Endothelial cell of hepatic sinusoid (primary cell): ENCODE results near the gene PIK3R1.
"Not testable (repeated sequence)": the region's sequence is repeated elsewhere in the genome, so short reads cannot be mapped to it uniquely, and the experiment has no call there.

Experiments
- in situ Hi-C: cut with HindIII; loops from 2 replicates; pipeline ENCODE4 v1.10.0; 2017; ENCODE audit warnings: low sequenced_read_pairs

PIK3R1 gene

DNA sequence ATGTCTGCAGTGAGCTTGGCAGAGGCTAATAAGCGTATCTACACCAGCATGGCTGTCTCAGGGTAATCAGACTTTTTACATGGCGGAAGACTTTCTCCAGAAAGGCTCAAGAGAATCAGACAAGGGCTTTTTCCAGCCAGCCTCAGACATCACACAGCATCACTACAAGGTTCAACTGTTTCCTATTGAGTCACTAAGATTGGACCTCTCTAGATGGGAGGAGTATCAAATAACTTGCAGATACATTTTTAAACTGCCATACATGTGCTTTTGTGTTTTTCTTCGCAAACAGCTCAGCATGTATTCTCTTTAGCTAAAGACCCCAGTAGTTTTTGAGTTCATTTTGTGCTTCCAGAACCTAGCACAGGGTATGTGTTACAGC, 22.9 kb upstream of the PIK3R1 start:
- in situ Hi-C loops: no loop called here

DNA sequence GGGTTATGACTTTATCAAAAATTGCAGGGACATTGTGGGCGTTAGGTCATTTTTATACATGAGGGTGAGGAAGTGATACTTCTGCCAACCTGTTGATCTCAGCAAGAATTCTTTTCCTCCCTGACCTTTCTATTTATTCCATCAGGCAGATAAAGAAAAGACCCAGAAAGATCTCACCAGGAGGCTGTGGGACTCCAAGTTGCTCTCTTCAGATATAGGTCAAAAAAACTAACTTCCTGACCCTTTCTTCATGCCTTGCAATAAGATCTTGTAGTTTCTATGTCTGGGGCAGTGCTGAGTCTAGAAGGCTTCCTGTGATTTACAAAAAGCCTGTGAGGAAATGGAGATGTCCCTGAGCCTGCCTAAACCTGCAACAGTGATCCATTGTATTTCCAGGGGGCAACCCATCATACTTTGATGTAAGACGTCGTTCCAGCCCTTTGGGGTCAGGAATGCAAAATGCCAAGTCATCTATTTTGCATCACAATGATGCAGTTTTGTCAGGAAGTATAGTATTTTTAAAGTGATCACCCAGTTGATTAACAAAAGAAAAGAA, 22.0 kb upstream of the PIK3R1 start:
- in situ Hi-C loops: no loop called here

DNA sequence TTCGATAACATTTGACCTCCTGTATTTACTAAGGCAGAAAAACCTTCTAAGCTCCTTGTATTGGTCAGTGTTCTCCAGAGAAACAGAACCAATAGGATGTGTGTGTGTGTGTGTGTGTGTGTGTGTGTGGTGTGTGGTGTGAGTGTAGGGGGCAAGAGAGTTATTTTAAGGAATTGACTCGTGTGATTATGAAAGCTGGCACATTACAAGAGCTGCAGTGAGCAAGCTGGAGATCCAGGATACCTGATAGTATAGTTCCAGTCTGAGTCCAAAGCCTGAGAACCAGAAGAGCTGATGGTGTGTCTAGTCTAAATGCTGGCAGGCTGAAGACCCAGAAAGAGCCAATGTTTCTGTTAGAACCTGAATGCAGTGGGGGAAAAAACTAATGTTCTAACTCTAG, 21.2 kb upstream of the PIK3R1 start:
- in situ Hi-C loops: no loop called here

DNA sequence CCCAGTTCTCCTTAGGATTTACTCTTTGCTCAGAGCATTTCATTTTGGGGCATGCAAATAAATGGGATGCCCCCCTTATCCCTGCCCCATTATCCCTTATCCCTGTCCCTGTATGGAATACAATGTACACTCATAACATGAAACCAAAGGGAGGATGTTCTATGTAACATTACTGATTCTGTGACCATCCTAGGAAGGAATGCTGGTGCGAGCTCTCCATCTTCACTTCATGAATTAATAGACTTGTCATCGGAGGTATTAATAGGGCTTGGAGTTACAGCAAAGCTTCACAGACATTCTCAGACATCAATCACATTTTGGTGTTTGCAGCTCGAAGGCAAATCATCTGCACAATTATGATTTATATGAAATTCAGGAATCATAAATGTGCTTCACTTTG, 20.4 kb upstream of the PIK3R1 start:
- in situ Hi-C loops: no loop called here

DNA sequence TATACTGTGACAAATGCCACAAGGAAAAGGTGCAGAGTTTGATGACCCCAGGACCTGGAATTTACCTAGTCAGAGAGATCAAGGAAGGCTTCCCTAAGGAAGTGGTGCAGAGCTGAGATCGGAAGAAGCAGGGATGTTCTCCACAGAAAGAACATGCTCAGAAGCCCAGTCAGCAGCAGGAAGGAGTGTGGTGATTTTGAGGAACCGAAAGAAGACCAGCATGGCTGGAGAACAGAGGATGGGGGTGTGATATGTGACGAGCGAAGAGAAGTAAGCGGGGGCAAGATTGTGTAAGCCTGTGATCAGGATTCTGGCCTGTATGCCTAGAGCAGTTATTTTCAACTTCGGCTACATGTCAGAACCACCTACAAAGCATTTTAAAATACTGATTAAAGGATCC, 18.7 kb upstream of the PIK3R1 start:
- in situ Hi-C loops: no loop called here

DNA sequence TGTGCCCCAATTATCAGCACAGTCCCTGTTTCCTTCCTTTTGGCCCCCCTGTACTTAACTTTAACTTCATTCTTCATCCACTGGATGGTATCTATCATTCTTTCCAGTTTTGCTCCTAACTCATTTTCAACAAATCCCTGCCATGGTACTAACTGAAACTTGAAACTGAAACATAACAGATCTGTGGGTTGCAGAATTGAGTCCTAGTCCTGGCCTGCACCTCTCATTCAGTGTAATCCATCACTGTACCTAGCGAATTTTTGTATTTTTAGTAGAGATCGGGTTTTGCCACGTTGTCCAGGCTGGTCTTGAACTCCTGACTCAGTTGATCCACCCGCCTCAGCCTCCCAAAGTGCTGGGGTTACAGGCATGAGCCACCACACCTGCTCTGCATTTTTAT, 15.3 kb upstream of the PIK3R1 start:
- in situ Hi-C loops: no loop called here

GRCh38 chr5:68210654-68211053, 4.9 kb upstream of the PIK3R1 start:
- in situ Hi-C loops: not testable (repeated sequence)

DNA sequence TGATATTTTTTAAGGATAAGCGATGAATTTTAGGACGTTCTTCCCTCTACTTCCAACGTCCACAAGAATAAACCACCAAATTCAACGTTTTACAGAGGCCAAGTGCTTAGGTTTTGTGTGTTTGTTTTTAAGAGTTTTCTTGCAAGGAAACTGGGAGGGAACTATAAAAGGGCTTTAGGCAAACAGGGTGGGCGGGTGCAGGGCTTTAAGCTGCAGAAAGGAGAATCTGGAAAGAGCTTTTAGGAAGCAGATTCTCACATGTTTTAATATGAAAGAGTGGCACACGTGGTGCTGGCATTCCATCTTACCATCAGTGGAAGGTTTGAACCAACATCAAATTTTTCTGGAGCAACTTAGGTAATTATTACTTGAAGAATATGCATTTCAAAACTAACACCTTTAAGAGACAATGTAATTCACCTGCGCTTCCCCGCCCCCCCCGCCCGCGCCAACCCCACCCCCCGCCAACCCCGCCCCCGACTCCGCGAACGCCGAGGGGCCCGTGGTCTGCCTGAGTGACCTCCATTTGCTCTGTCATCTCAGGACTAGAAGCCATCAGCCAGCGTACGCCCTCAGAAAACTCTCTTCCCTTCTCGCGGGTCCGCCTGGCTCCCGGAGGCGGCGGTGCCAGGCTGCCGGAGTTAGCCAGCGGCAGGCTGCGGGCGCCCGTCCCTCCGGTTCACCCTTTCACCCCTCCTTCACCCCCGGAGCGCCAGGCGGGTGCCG, 911 bp upstream of the PIK3R1 start:
- in situ Hi-C loops: no loop called here

GRCh38 chr5:68215898-68216244, 315 bp downstream of the PIK3R1 start:
- in situ Hi-C loops: no loop called here

- in situ Hi-C loops: no loop called here
Measured at GRCh38 chr5:68216245-68217046, 890 bp downstream of the PIK3R1 start.

DNA sequence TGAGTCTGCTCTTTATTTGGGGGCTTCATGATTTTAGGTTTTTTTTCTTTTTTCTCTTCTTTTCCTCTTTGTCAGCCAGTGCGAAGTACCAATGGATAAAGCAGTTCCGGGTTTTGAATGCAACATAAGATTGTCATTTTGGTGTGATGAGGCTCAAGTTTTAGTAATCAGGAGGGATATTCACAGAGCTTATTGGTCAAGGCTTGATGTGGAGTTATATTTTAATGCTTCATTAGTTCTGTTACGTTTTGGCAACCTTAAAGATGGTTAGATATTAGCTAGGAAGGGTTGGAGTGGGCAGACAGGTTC, 1.4 kb downstream of the PIK3R1 start:
- in situ Hi-C loops: no loop called here

GRCh38 chr5:68217528-68217927, 2.0 kb downstream of the PIK3R1 start:
- in situ Hi-C loops: no loop called here

DNA sequence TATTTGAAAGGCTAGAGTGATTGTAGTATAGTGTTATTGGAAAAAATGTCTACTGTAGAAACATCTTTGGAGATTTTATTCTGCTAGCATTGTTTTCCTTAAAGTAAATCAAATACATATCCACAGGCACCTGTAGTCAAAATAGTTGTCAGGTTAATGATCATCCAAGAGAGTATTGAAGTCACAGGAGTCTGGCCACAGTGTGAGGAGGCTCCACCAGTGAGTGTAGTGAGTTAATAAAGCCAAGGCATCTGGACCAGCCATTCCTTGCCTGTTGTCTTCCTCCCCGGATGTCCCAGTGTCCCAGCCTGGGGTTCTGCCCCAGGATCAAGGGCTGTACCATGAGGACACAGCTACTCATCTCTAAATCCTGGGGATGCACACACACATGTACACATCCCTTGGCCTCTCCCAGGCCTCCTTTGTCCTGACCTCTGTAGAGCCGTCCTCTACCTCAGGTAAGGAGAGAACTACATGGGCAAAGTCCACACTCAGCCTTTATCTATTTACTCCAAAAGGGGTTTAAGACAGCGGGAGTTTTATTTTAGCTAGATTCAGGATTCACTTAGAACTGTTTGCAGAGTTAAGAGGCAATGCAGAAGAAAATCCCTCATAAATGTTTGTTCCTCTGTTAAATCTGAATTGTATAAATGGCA, 3.7 kb downstream of the PIK3R1 start:
- in situ Hi-C loops: no loop called here

DNA sequence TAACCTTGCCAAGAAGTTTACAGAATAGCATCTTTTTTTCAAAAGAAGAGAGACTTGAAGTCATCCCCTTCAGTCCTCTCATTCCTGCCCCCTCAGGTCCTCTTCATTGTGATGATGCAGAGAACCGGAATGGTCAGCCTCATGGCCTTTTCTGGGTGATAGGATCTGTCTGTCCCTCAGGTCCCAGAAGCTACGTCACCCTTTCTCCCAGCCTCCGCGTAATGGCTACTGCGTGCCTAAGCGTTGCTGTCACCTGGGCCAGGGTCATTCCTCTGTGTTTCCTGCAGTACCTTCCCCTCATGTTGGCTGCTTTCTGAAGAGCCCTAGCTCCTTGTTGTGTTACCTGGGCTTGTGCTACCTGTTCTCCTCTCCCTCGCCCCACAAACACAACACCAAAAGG, 4.7 kb downstream of the PIK3R1 start:
- in situ Hi-C loops: no loop called here

- in situ Hi-C loops: no loop called here
Measured at GRCh38 chr5:68220914-68221313, 5.4 kb downstream of the PIK3R1 start.

- in situ Hi-C loops: no loop called here
Measured at GRCh38 chr5:68221488-68221887, 5.9 kb downstream of the PIK3R1 start.

DNA sequence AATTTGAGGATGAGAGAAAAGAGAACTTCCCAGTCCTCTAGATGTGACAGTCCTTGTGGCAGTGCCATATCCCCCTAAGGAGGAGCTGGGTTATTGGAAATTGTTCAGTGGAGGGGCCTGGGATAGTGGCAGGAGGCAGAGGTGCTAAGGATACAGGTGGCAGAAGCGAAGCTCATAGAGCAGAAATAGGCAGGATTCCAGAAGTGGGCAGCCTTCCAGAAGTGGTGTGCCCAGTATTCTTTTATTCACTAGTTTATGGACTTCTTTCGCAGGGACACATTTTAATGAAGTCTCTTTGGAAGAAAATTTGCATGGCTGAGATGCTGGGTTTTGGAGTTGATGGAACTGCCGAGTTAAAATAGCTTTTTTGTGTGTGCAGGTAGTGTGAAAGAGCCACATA, 6.8 kb downstream of the PIK3R1 start:
- in situ Hi-C loops: no loop called here

- in situ Hi-C loops: no loop called here
Measured at GRCh38 chr5:68222824-68223354, 7.3 kb downstream of the PIK3R1 start.

GRCh38 chr5:68223904-68224303, 8.3 kb downstream of the PIK3R1 start:
- in situ Hi-C loops: no loop called here

DNA sequence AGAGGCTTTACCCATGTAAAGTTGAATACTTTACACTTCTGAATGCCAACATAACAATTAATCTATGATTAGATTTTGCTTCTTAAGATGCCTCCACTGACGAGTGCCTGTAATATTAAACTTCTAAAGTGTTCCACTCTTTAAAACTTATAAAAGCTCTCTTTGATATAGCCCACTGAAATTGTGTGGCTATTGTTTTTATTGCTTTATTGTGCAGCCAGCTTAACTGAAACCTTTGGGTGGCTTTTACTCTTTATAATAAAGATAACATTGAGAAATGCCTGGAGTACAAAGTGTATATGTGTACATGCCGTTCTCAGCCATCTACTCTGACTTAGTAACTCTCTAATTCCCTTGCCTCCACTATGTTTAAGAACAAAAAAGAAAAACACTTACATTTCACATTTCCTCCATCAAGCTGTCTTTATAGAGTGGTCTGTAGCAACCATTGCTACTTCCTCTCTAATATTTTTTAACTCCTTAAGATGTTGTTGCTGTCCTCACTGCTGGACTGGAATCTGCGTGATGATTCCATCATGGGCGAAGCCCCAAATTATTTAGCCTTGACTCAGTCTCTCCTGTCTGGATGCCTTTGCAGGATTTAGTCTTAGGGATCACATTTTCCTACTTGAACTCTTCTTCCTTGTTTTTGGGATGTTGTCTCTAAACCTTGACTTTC, 9.1 kb downstream of the PIK3R1 start:
- in situ Hi-C loops: no loop called here
